MCF 10A (cell line): ENCODE results near the gene TRDN. TPM values are rescaled to one million over a fixed set of nuclear protein-coding genes. Genes with fewer than 3 reads are reported as not detected.

Experiments
- BruUV-seq: library from RNA; stranded (reverse); fragments of 400-500 nt; replicated peaks from 2 replicates; lab custom pipeline; 2021; lab: Mats Ljungman, UMichigan
- CTCF ChIA-PET: fragments of 300-600 bp; sonication (Branson Sonifier 250); formaldehyde crosslinking; extraction: SDS; loops from one replicate; lab custom pipeline; 2021; ENCODE audit warnings: antibody characterized with exemption, inconsistent platforms; lab: Yijun Ruan, JAX
- POLR2A ChIA-PET: fragments of 300-600, 350-650 bp; sonication (Branson Sonifier 250); formaldehyde crosslinking; extraction: SDS; loops from one replicate; lab custom pipeline; 2020; ENCODE audit warnings: antibody characterized with exemption, inconsistent platforms; lab: Yijun Ruan, JAX
- DNase-seq: peaks from one replicate; pipeline ENCODE4 v3.0.0-alpha.2; 2018; ENCODE audit not compliant: unreplicated experiment
- H3K27ac Mint-ChIP-seq: one replicate; pipeline ENCODE4 v1.8.0; 2022; ENCODE audit warnings: mild to moderate bottlenecking, low read depth, mixed read lengths; ENCODE audit not compliant: unreplicated experiment
- H3K27me3 Mint-ChIP-seq: one replicate; pipeline ENCODE4 v1.8.0; 2022; ENCODE audit warnings: mixed read lengths; ENCODE audit not compliant: insufficient read depth, unreplicated experiment
- H3K36me3 Mint-ChIP-seq: one replicate; pipeline ENCODE4 v1.8.0; 2022; ENCODE audit warnings: mild to moderate bottlenecking, moderate library complexity, mixed read lengths; ENCODE audit not compliant: insufficient read depth, unreplicated experiment
- H3K4me1 Mint-ChIP-seq: one replicate; pipeline ENCODE4 v1.8.0; 2022; ENCODE audit warnings: mixed read lengths; ENCODE audit not compliant: insufficient read depth, unreplicated experiment
- H3K4me3 Mint-ChIP-seq: one replicate; pipeline ENCODE4 v1.8.0; 2022; ENCODE audit warnings: mild to moderate bottlenecking, moderate library complexity, mixed read lengths; ENCODE audit not compliant: unreplicated experiment
- H3K9me3 Mint-ChIP-seq: one replicate; pipeline ENCODE4 v1.8.0; 2022; ENCODE audit warnings: mixed read lengths; ENCODE audit not compliant: unreplicated experiment
- CTCF ChIP-seq: fragments of 200-600 bp; IDR thresholded peaks from one replicate; pipeline ENCODE4 v1.8.0; 2022; ENCODE audit warnings: antibody characterized with exemption, mild to moderate bottlenecking; ENCODE audit not compliant: unreplicated experiment
- intact Hi-C: fragments of 100-400 bp; cut with micrococcal nuclease; formaldehyde crosslinking; loops from 2 replicates; pipeline ENCODE4 v1.14.1; 2022
- total RNA-seq: library from RNA; stranded (reverse); gene quantifications from 2 replicates; pipeline ENCODE4 v1.2.3, GENCODE V29; 2022

The TRDN gene
- total RNA-seq, 1 experiment from 2014 or later: not detected

- no peaks in the 10 kb centered on the region for H3K4me1 Mint-ChIP-seq
- BruUV-seq: no TSS peak
- no peaks in the 10 kb centered on the region for H3K9me3 Mint-ChIP-seq
These were observed 24.5 kb upstream of the TRDN start for GRCh38 chr6:123661105-123661891.

GRCh38 chr6:123659960-123660748 lies 23.4 kb upstream of the TRDN start:
- no peak for TF ChIP-seq CTCF
- Mint-ChIP-seq H3K36me3 (no peaks in the 10 kb centered on the region), H3K4me3 (no peak overlapping the region), H3K9me3 (no peaks in the 10 kb centered on the region), H3K4me1 (no peaks in the 10 kb centered on the region), H3K27ac (no peak overlapping the region), H3K27me3 (peaks cover 3% of the 10 kb centered on the region)
- BruUV-seq: no TSS peak
- POLR2A ChIA-PET: no interaction called here
- no peak for DNase-seq
- CTCF ChIA-PET: interaction anchor here (0.6 kb wide), 2 partner anchors 58 to 102 kb away, joined by 4 read pairs; no protein-coding TSS in a partner anchor
- intact Hi-C loops: no loop called here

More at GRCh38 chr6:123661105-123661891, 24.5 kb upstream of the TRDN start:
- Mint-ChIP-seq H3K27ac (no peak overlapping the region), H3K4me3 (no peak overlapping the region), H3K36me3 (no peaks in the 10 kb centered on the region), H3K27me3 (peaks cover 14% of the 10 kb centered on the region)
- no peak for DNase-seq
- intact Hi-C loops: no loop called here
- ChIA-PET CTCF (interaction anchor here (0.6 kb wide), 1 partner anchor 96 kb away, joined by 3 read pairs; no protein-coding TSS in a partner anchor), POLR2A (no interaction called here)
- TF ChIP-seq CTCF: no peak

GRCh38 chr6:123658848-123659247 lies 22.1 kb upstream of the TRDN start:
- TF ChIP-seq CTCF: no peak
- Mint-ChIP-seq H3K27me3 (no peaks in the 10 kb centered on the region), H3K9me3 (no peaks in the 10 kb centered on the region), H3K36me3 (no peaks in the 10 kb centered on the region), H3K4me3 (no peak overlapping the region), H3K27ac (no peak overlapping the region), H3K4me1 (no peaks in the 10 kb centered on the region)
- DNase-seq: no peak
- intact Hi-C loops: no loop called here
- POLR2A ChIA-PET: no interaction called here
- BruUV-seq: no TSS peak
- CTCF ChIA-PET: interaction anchor here (0.6 to 0.9 kb wide), 2 partner anchors 37 to 928 kb away, joined by 3 to 4 read pairs; no protein-coding TSS in a partner anchor
